Measurements from ENCODE around the gene RRAS2.
"Not testable (repeated sequence)": the region's sequence is repeated elsewhere in the genome, so short reads cannot be mapped to it uniquely, and the experiment has no call there.

RRAS2 gene

DNA sequence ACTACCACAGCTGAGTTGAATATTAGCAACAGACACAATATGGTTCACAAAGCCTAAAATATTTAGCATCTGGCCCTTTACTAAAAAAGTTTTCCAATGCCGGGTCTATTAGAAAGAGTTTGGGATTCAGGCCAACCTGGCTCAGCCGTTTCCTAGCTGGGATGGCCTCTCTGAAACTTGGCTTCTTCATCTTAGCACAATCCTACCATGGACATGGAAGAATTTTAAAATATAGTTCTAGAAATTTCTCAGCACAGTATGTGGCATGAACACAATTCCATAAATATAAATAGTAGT is 103.8 kb downstream of the RRAS2 start:
- DNase-seq (ENCODE audit: low read depth in 2 of 2) = no peak

GRCh38 chr11:14254533-14255237 is 104.3 kb downstream of the RRAS2 start:
- no peak for DNase-seq (ENCODE audit: low read depth in 2 of 2)

DNA sequence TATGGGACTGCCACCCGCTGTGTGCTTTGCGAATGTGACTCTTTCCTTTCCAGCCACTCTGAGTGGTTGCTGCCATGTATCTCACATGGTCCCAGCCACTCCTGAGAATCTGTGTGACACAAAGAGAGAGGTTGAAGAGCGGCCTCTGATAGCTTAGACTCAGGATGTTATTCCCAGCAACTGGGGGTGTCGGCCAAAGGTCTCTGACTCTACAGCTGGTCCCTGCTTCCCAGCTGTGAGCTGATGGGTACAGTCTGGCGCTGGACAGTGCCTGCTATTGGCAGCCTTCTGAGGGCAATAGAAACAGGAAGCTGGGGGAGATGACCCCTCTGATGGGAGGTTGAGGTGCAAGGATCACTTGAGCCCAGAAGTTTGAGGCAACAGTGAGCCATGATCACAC is 105.1 kb downstream of the RRAS2 start:
- DNase-seq (ENCODE audit: low read depth in 2 of 2) = no peak

- no peak for DNase-seq (ENCODE audit: low read depth in 2 of 2)
These were observed 105.6 kb downstream of the RRAS2 start for GRCh38 chr11:14253421-14253820.

DNA sequence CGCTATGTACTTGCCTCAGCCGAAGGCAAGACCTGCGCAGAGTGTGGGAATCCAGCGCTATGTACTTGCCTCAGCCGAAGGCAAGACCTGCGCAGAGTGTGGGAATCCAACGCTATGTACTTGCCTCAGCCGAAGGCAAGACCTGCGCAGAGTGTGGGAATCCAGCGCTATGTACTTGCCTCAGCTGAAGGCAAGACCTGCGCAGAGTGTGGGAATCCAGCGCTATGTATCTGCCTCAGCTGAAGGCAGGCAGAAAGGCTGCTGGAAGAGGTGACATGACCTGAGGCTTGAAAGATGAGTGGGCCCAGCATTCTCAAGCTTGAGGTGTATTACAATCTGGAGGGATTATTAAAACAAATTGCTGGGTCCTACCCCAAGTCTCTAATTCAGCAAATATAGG is 106.5 kb downstream of the RRAS2 start:
- not testable (repeated sequence) for DNase-seq (ENCODE audit: low read depth in 2 of 2)

DNA sequence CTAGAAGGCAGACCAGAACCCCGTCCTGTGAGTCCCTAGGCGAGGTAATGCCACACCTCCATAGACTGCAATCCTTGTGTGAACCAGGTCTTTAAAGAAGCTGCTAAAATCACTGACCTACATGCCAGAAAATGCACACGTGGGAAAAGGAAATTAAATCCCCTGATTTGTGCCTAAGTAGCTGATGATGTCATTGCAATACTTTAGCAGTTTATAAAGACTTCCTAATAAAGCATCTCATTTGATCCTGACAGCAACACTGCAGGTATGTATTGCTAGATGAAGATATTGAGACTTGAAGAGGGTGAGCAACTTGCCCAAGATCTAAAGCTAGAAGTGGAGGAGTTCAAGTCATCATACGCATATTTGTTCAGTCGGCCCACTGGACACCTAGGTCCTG is 107.2 kb downstream of the RRAS2 start:
- DNase-seq (ENCODE audit: low read depth in 2 of 2) = no peak

- peak; percentile 19 to 41 for DNase-seq (ENCODE audit: low read depth in 2 of 2)
These were observed 109.6 kb downstream of the RRAS2 start for GRCh38 chr11:14249121-14249963.

- DNase-seq (ENCODE audit: low read depth in 2 of 2) = no peak
These were observed 110.4 kb downstream of the RRAS2 start for GRCh38 chr11:14248580-14248981.

GRCh38 chr11:14245444-14245843 is 113.5 kb downstream of the RRAS2 start:
- no peak for DNase-seq (ENCODE audit: low read depth in 2 of 2)

DNA sequence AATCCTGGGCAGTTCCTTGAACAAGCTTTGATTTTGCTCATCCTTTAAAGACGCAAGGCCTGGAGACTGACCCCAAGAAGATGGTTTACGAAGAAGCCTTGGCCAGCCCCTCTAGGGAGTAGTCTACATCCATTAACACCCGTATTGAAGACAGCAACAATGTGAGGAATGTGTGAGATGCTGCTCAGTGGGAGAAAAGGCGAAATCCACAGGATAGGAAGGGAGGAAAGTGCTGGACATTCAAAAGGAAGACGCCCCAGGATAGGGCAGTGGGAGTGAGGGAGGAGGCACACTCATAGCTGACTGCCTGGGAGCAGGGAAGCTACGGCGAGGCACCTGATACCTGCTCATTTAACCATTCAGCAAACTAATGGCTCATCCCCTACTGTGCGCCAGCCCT is 114.1 kb downstream of the RRAS2 start:
- no peak for DNase-seq (ENCODE audit: low read depth in 2 of 2)

DNA sequence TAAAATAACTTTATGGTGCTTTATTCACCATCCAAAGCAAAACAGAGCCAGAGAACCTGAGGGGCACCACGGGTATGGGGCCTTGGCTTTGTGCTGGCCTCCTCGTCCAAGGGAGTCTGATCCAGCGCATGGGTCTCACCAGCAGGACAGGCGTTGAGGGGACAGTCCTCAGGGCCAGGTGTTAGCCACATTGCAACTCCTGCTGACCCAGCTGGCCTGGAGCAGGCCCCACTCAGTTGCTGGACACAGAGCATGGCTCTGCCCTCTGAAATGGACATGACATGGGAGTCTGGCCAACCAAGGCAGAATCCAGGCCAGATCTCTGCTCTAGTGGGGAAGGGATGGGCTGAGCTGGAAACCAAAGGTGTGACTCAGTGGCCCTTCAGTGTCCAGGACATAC is 116.2 kb downstream of the RRAS2 start:
- DNase-seq (ENCODE audit: low read depth in 2 of 2) = no peak

- no peak for DNase-seq (ENCODE audit: low read depth in 2 of 2)
These were observed 116.8 kb downstream of the RRAS2 start for GRCh38 chr11:14242187-14242586.

DNA sequence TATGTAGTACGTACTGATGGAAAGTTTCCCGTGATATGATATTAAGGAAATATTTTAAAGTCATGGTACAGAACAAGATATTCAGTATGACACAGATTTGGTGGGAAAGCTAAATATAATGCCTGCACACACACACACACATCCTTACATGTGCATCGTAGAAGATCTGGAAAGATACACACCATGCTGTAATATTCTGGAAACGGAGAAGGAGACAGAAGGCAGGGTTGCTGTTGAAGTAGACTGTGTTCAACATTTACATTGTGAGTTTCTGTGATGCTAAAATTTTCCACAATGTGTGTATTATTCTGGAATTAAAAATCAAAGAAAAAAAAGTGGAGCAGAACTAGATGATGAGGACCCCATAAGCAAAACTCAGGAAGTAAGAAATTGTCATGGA is 118.0 kb downstream of the RRAS2 start:
- DNase-seq (ENCODE audit: low read depth in 2 of 2) = no peak

- DNase-seq (ENCODE audit: low read depth in 2 of 2) = no peak
These were observed 118.8 kb downstream of the RRAS2 start for GRCh38 chr11:14240221-14240620.

DNA sequence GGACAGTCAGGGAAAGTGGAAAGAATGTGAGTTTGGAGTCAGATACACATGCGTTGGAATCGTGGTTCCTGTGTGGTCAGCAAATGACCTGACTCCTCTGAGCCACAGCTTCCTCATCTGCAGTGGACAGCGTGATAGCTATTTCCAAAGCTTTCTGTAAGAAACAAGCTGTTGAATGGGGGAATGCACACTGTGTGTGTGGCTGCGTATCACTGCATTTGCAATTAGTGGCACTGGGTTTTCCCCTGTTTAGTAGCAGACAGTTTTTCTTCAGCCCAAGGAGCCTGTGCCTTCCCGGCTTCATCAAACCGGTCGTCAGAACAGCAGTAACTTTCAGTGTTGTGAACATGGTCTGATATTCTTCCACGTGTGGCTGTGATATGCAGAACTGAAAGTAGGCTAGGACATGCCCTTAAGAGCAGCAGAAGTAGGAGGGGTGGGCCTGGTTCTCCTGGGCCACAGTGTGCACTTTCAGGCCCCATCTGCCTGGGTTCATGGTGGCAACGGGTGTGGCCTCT is 121.5 kb downstream of the RRAS2 start:
- no peak for DNase-seq (ENCODE audit: low read depth in 2 of 2)

DNA sequence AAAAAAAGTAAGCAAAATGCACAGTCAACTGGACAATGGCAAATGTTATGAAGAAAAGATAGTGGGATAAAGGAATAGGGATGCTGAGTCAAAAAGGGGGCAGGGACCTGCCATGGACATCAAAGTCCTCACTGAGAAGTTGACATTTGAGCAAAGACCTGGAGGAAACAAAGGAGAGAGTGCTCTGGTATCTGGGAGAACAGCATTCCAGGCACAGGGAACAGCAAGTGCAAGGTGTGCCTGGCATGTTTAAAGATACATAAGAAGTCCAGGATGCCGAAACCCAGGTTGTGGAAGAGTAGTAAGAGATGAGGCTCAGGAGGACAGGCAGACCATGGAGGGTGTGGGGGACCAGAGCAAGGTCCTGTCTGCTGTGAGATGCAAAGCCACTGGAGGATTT is 123.3 kb downstream of the RRAS2 start:
- DNase-seq (ENCODE audit: low read depth in 2 of 2) = no peak

- DNase-seq (ENCODE audit: low read depth in 2 of 2) = no peak
These were observed 124.5 kb downstream of the RRAS2 start for GRCh38 chr11:14234446-14234845.

DNA sequence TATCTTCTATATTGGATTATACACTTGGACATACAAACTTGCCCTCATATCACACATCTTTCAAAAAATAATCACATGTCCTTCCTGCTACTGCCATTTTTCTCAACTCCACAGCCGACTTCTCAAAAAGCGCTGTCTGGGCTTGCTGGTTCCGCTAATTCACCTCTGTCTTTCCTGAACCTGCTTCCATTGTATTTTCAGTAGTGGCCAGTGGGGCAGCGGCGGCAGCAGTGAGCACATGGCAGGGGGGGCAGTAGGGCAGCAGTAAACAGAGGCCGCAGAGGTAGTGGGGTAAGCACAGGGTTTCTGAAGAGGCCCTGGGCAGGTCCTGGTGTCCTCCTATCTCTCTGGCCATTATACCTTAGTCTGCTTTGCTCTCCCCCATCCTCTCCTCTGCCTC is 126.3 kb downstream of the RRAS2 start:
- DNase-seq (ENCODE audit: low read depth in 2 of 2) = no peak

DNA sequence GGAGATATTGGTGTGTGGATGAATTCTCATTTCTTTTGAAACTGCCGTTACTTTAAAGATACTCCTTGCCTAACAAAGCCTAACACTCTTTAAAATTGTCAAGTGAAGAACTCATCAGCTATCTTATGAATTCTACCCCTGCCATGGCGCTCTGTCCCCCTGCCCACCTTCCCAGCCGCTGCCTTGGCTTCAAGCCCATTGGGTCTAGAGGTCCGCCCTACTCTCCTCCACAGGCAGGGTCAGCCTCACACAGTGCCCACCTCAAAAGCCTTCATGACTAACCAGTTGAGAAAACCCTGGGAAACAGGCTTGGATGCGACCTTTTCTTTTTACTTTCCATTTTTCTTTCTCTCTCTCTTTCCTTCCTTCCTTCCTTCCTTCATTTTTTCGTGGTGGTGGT is 128.6 kb downstream of the RRAS2 start:
- no peak for DNase-seq (ENCODE audit: low read depth in 2 of 2)

DNA sequence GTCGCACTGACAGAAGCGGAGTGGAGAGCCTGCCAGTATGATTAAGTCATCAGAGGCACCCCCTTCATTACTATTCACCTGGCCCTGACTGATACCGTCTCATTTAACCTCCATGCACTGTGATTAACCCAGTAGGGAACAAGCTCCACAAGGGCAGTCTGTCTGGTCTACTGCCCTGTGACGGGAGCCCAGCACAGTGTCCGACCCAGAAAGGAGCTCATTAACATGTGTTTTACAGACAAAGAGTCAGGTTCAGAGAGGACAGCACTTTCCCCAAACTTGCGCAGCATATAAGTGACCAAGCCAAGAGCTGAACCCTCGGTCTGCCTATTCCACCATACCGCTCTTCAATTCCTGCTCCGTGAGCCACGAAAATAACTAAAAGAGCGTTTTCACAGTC is 129.5 kb downstream of the RRAS2 start:
- DNase-seq (ENCODE audit: low read depth in 2 of 2) = no peak

GRCh38 chr11:14228356-14228755 is 130.6 kb downstream of the RRAS2 start:
- no peak for DNase-seq (ENCODE audit: low read depth in 2 of 2)

All from stimulated activated CD8-positive, alpha-beta memory T cell treated with anti-CD3 and anti-CD28 coated beads, Interleukin-15, amount 100 ng/mL, for 4 hours (primary cell).